Measurements from ENCODE around the gene PRAMEF33.
"Not testable (repeated sequence)": the region's sequence is repeated elsewhere in the genome, so short reads cannot be mapped to it uniquely, and the experiment has no call there.

- TF ChIP-seq EP300 (IDR thresholded peaks at IDR 0.05; ENCODE audit: borderline replicate concordance in 1 of 2, low read depth in 1 of 2, low read length in 1 of 2); SIN3A (IDR thresholded peaks at IDR 0.05; ENCODE audit: borderline replicate concordance, low read depth, low read length); TAF1 (IDR thresholded peaks at IDR 0.05; ENCODE audit: borderline replicate concordance, low read depth, low read length); EZH2phosphoT487 (IDR thresholded peaks at IDR 0.05; ENCODE audit: borderline replicate concordance, low read depth); TEAD4 (IDR thresholded peaks at IDR 0.05; ENCODE audit: borderline replicate concordance, insufficient read depth); JUND (IDR thresholded peaks at IDR 0.05); FOSL2 (IDR thresholded peaks at IDR 0.05; ENCODE audit: borderline replicate concordance, low read depth); NFIC (IDR thresholded peaks at IDR 0.05; ENCODE audit: borderline replicate concordance); ZBTB33 (IDR thresholded peaks at IDR 0.05; ENCODE audit: borderline replicate concordance, low read depth); USF2 (IDR thresholded peaks at IDR 0.05; ENCODE audit: borderline replicate concordance, low read depth, low read length): not testable (repeated sequence)
- TF ChIP-seq, protein P1, sequence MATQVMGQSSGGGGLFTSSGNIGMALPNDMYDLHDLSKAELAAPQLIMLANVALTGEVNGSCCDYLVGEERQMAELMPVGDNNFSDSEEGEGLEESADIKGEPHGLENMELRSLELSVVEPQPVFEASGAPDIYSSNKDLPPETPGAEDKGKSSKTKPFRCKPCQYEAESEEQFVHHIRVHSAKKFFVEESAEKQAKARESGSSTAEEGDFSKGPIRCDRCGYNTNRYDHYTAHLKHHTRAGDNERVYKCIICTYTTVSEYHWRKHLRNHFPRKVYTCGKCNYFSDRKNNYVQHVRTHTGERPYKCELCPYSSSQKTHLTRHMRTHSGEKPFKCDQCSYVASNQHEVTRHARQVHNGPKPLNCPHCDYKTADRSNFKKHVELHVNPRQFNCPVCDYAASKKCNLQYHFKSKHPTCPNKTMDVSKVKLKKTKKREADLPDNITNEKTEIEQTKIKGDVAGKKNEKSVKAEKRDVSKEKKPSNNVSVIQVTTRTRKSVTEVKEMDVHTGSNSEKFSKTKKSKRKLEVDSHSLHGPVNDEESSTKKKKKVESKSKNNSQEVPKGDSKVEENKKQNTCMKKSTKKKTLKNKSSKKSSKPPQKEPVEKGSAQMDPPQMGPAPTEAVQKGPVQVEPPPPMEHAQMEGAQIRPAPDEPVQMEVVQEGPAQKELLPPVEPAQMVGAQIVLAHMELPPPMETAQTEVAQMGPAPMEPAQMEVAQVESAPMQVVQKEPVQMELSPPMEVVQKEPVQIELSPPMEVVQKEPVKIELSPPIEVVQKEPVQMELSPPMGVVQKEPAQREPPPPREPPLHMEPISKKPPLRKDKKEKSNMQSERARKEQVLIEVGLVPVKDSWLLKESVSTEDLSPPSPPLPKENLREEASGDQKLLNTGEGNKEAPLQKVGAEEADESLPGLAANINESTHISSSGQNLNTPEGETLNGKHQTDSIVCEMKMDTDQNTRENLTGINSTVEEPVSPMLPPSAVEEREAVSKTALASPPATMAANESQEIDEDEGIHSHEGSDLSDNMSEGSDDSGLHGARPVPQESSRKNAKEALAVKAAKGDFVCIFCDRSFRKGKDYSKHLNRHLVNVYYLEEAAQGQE (IDR thresholded peaks at IDR 0.05; ENCODE audit: low read depth, low read length) = not testable (repeated sequence)
- TF ChIP-seq, protein P2, sequence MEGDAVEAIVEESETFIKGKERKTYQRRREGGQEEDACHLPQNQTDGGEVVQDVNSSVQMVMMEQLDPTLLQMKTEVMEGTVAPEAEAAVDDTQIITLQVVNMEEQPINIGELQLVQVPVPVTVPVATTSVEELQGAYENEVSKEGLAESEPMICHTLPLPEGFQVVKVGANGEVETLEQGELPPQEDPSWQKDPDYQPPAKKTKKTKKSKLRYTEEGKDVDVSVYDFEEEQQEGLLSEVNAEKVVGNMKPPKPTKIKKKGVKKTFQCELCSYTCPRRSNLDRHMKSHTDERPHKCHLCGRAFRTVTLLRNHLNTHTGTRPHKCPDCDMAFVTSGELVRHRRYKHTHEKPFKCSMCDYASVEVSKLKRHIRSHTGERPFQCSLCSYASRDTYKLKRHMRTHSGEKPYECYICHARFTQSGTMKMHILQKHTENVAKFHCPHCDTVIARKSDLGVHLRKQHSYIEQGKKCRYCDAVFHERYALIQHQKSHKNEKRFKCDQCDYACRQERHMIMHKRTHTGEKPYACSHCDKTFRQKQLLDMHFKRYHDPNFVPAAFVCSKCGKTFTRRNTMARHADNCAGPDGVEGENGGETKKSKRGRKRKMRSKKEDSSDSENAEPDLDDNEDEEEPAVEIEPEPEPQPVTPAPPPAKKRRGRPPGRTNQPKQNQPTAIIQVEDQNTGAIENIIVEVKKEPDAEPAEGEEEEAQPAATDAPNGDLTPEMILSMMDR (IDR thresholded peaks at IDR 0.05) = not testable (repeated sequence)
- TF ChIP-seq, protein P3, sequence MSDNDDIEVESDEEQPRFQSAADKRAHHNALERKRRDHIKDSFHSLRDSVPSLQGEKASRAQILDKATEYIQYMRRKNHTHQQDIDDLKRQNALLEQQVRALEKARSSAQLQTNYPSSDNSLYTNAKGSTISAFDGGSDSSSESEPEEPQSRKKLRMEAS (IDR thresholded peaks at IDR 0.05; ENCODE audit: low read depth) = not testable (repeated sequence)
Observed at GRCh38 chr1:13279617-13280016, 23.7 kb upstream of the PRAMEF33 start.
